DMS 273 treated with DMSO at 0.1 percent for 48 hours (cell line): Measurements from ENCODE around the gene RNF223.
"Not testable (repeated sequence)": the region's sequence is repeated elsewhere in the genome, so short reads cannot be mapped to it uniquely, and the experiment has no call there.

Source experiments
- DNase-seq: peaks from one replicate; lab custom pipeline; 2025; lab: John Stamatoyannopoulos, UW

The RNF223 gene

DNA sequence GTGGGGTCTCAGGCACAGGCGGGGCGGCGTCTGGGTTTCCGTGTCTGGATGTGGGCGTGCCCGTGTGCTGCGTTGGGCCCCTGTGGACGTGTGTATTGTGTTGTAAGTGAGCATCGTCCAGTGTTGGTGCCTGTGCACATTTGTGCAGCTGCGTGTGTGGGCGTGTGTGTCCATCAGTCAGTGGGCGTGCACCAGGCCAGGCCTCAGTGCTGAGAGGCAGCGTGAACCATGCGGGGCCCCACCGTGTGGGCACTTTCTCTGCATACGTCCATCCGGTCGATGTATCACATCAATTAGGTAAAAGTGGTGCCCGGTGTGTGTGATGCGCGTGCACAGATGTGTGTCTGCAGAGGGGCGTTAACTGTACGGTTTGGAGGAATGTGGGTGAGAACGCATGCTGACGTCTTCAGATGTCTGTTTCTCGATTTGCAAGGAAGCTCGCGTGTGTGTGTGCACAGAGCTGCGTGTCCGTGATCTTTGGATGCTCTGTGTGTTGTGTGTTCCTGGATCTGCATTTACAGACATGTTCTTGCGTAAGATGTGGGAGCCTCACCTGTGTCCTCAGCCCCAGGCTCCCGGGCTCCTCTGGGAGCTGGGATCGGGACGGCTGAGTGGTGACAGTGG lies 29.5 kb downstream of the RNF223 start:
- DNase-seq, result no peak

DNA sequence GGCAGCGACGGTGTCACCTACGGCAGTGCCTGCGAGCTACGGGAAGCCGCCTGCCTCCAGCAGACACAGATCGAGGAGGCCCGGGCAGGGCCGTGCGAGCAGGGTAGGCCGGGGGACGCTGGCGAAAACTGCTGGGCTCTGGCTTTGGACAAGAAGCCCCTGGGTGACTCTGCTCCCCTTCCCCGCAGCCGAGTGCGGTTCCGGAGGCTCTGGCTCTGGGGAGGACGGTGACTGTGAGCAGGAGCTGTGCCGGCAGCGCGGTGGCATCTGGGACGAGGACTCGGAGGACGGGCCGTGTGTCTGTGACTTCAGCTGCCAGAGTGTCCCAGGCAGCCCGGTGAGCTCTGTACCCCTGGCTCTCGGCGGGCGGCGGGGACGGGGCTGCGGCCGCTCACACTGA lies 30.2 kb downstream of the RNF223 start:
- DNase-seq, result no peak

DNA sequence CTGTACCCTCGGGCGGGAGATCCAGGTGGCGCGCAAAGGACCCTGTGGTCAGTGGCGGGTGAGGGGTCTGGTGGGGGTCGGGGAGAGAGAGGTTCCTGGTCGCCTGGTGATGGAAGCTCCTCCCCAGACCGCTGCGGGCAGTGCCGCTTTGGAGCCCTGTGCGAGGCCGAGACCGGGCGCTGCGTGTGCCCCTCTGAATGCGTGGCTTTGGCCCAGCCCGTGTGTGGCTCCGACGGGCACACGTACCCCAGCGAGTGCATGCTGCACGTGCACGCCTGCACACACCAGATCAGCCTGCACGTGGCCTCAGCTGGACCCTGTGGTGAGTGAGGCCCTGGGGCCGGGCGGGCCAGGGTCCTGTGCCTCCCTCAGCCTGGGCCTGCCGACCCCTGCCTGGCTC lies 30.7 kb downstream of the RNF223 start:
- no peak for DNase-seq

GRCh38 chr1:1042835-1043234 lies 31.3 kb downstream of the RNF223 start:
- DNase-seq, result no peak

GRCh38 chr1:1041873-1042272 lies 32.2 kb downstream of the RNF223 start:
- DNase-seq, result no peak

- DNase-seq, result no peak
Observed at GRCh38 chr1:1041092-1041523, 33.0 kb downstream of the RNF223 start.

DNA sequence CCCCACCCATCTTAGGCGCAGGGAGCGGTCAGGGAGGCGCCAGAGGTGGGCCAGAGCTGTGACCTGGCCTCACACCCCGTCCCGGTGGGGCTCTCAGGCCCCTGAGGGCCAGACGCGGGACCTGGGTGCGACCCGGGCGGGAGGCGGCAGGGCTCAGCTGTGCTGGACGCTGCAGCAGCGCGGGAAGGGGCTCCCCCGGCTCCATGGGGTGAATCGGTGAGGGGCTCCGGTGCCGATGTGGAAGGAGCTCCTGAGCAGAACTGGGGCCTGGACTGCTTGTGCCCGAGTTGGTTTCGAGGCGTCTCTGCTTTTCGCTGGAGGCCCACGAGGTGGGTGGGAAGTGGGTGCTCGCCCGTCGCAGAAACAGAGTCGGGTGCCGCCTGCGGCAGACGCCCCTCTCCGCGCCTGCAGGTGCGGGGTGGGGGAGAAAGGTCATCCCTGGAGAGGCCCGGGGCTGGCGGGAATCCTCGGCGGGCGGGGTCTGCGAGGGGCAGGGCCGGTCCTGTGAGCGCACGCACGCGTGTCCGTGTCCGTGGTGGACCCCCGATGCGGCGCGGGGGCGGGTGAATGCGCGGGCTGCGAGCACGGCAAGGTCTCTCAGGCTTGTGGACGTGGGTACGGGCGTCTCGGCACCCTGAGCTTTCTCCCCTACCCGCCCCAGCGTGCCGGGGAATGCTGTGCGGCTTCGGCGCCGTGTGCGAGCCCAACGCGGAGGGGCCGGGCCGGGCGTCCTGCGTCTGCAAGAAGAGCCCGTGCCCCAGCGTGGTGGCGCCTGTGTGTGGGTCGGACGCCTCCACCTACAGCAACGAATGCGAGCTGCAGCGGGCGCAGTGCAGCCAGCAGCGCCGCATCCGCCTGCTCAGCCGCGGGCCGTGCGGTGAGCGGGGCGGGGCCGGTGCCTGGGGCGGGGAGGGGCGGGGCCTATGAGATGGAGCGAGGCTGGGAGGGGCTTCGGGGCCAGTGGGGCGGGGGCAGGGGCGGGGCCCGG lies 33.8 kb downstream of the RNF223 start:
- no peak for DNase-seq

DNA sequence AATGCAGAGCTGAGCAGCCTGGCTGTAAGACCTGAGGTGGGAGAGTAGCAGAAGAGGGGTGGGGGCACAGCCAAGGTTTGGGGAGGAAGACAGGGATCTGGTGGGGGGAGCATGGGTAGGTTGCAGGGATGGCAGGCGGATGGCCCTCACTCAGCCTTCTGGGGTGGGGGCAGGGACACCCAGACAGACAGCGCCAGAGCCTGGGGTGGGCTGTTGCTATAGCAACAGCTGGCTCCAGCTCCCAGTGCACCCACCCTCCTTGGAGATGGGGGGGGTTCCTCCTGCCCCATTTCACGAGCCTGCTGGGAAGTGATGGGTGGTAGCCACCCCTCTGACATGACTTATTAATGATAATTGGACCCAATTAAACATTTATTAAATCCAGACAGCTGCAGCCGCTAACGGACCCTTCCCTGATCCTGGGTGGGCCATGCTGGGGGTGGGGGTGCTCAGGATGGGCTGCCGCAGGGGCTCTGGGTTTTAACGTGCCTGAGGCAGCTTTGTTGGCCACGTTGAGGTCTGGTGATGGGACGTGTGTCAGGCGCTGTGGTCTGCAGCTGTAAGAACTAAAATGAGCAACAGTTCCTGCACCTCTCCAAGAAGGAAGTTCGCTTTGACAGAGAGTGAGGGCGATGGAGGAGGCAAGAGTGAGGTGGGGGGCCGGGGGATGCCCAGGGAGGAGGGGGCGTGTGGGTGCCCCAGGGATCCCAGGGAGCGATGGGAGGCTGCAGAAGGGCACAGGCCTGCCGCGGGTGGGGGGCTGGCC lies 34.8 kb downstream of the RNF223 start:
- DNase-seq, result no peak

DNA sequence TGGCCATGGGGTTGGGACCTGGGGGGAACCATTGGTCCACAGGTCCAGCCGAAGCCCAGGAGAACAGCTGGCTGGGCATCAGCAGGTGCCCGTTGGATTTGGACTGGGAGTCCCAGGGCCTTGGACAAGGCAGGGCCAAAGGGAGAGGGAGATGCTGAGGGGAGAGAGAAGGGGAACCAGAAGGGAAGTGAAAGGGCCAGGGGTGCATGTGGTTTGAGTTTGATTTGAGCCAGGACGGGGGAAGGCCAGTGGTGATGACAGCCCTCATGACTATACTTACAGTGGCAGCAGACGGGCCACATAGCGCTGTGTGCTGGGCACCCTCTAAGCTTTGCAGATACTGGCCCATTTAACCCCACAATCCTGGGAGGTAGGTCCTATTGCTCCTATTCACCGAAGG lies 35.4 kb downstream of the RNF223 start:
- DNase-seq, result no peak

- no peak for DNase-seq
Observed at GRCh38 chr1:1037366-1038327, 36.5 kb downstream of the RNF223 start.

DNA sequence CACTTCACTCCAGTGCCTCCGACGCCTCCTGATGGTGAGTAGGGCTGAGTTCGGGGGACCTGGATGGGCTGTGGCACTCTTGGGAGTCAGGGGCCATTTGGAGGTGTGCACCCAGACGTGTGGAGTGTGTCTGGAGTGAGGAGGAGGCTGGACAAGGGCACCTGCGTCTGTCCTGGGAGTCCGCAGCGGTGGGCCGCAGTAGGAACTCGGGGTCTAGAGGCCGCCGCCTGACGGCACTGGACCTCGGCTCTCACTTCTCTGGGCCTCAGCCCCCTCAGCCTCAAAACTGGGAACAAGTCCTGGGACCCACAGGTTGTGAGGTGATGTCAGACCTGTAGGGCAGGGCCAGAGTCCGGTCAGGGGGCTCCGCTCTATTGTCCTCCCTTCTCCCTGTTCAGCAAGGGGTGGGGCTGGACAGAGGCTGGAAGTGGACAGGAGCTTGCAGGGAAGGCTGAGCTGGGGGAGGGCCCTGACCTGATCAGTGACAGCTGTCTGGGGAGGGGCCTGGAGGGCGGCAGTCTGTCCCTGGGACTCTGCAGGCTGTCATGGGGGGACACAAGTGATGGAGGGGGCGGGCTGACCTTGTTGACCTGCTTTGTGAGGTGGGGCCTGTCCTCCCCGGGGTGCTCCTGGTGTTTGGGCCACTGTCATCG lies 38.7 kb downstream of the RNF223 start:
- no peak for DNase-seq

GRCh38 chr1:1034439-1034781 lies 39.7 kb downstream of the RNF223 start:
- DNase-seq, result no peak

- DNase-seq, result no peak
Observed at GRCh38 chr1:1033731-1034438, 40.2 kb downstream of the RNF223 start.

DNA sequence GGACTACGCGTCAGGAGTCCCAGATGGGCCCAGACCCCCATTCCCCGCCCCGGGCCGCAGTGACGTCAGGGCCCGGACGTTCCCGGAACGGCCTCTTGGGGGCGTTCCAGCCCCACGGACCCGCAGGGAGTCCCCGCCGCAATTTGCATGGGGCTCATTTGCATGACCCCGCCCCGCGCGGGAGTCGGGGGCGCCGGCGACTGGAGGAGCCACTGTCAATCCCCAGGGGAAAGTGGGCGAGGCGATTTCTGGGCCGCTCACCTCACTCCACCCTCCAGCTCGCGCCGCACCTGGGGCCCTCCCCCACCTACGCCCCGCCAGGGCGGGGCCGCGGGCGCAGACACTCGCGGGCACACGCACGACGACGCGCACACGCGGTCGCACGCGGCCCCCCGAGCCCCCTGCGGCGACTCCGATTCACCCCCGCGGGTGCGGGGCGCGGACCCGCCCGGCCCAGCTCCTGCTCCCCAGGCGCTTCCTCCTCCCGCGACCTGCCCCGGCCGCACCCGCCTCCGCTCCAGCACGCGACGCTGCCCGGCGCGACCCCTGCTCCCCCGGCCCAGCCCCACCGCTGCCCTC lies 41.0 kb downstream of the RNF223 start:
- DNase-seq, result peak; percentile 32

DNA sequence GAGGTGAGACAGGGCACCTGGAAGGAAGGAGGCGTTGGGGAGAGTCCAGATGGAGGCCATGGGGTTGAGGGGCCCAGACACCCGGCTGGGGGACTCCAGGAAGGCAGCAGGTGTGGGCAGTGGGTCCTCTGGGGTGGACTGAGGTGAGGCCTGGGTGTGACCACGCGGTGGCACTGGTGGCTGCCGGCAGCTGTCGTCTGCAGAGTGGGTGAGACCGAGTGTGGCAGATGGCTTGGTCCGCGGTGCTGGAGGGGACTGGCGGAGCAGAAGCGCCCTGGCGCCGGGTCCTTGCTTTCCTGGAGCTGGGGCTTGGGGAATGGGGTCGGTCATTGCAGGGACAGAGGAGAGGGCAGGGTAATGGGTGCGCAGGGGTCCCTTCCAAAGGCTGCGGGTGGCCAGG lies 41.7 kb downstream of the RNF223 start:
- peak; percentile 24 for DNase-seq

DNA sequence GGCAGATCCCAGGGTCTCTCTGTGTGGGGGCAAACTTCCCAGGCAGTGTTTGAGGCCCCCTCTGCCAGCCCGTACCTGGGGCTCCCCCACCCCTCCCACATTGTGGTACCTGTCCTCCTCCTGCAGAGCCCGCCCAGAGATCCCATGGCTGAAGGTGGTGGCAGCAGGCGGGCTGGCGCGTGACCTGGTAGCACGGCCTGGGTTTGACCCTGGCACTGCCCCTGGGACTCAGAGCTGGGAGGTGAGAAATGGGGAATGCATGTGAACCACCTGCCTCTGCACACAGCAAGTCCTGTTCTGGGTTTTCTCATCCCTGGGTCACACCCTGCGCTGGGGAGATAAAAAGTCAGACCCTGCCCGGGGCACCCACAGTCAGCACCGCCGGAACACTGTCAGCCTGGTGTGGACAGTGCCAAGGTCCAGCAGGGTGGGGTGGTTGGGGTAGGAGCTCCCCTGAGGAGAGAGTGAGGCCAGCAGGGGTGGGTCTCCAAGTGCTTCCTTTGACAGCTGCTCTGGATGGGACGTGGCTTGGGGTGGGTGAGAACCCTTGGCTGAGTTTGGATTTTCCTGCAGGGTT lies 42.4 kb downstream of the RNF223 start:
- no peak for DNase-seq

DNA sequence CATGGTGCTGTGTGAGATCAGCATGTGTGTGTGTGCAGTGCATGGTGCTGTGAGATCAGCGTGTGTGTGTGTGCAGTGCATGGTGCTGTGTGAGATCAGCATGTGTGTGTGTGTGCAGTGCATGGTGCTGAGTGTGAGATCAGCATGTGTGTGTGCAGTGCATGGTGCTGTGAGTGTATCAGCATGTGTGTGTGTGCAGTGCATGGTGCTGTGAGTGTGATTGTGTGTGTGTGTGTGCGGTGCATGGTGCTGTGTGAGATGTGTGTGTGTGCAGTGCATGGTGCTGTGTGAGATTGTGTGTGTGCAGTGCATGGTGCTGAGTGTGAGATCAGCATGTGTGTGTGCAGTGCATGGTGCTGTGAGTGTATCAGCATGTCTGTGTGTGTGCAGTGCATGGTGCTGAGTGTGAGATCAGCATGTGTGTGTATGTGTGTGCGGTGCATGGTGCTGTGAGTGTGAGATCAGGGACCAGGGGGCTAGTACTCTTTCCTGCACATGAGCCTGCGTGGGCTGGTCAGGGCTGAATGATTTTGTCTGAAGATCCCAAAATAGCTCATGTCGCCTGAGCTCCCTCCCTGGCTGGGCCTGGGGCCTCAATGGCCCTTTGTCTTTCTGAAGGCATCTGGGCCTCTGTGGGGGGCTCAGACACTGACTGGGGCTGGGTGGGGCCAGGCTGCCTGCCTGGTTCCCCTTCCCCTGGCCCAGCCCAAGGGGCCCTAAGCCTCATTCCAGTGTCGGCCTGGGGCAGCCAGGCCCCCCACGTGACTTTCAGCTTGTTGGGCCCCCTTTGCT lies 43.0 kb downstream of the RNF223 start:
- not testable (repeated sequence) for DNase-seq

GRCh38 chr1:1027791-1028190 lies 46.3 kb downstream of the RNF223 start:
- no peak for DNase-seq
